HepG2 (cell line): ENCODE results near the gene TBCD.

Source experiments
- CREB1 ChIP-seq, 2 experiments: fragments of 450-650 bp in 1 of 2; IDR thresholded peaks; 2 replicates each; pipeline ENCODE4 v1.6.1; 2016 to 2017; ENCODE audit warnings: control low read depth in 1 of 2, mild to moderate bottlenecking in 1 of 2, missing compliant biosample characterization in 1 of 2, missing genetic modification characterization in 1 of 2
- CTCF ChIP-seq: sonication (generic); formaldehyde crosslinking; IDR thresholded peaks from 2 replicates; pipeline ENCODE4 v1.5.0; 2020; ENCODE audit warnings: mild to moderate bottlenecking, missing genetic modification reagents, moderate library complexity
- FOXP1 ChIP-seq, 2 experiments: fragments of 450-650 bp in 1 of 2; IDR thresholded peaks; 2 replicates each; pipeline ENCODE4 v1.6.1; 2017 to 2018; ENCODE audit warnings: antibody characterized with exemption in 1 of 2
- HOXA3 ChIP-seq: sonication (generic); formaldehyde crosslinking; IDR thresholded peaks from 2 replicates; pipeline ENCODE4 v1.5.0; 2020; ENCODE audit warnings: missing genetic modification reagents
- JUND ChIP-seq: sonication (generic); formaldehyde crosslinking; IDR thresholded peaks from 2 replicates; pipeline ENCODE4 v1.8.0; 2022; ENCODE audit warnings: mild to moderate bottlenecking, missing genetic modification reagents
- NR3C1 ChIP-seq: sonication (generic); formaldehyde crosslinking; IDR thresholded peaks from 2 replicates; pipeline ENCODE4 v1.4.0; 2020; ENCODE audit warnings: missing genetic modification reagents
- RBAK ChIP-seq: sonication (generic); formaldehyde crosslinking; IDR thresholded peaks from 2 replicates; pipeline ENCODE4 v1.5.1; 2020; ENCODE audit warnings: mild to moderate bottlenecking, missing genetic modification reagents
- RXRA ChIP-seq: sonication (generic); formaldehyde crosslinking; IDR thresholded peaks from 2 replicates; pipeline ENCODE4 v1.5.1; 2020; ENCODE audit warnings: missing genetic modification reagents
- SMC3 ChIP-seq: IDR thresholded peaks from 2 replicates; pipeline ENCODE4 v1.6.1; 2011; ENCODE audit warnings: low read length, improper control_type of control experiment
- TAF1 ChIP-seq: sonication (generic); formaldehyde crosslinking; IDR thresholded peaks from 2 replicates; pipeline ENCODE4 v1.4.0; 2020; ENCODE audit warnings: missing genetic modification reagents
- ZBTB7A ChIP-seq: sonication (generic); formaldehyde crosslinking; IDR thresholded peaks from 2 replicates; pipeline ENCODE4 v1.8.0; 2022; ENCODE audit warnings: mild to moderate bottlenecking, missing genetic modification reagents
- ZFP36 ChIP-seq: fragments of 150-350 bp; IDR thresholded peaks from 2 replicates; pipeline ENCODE4 v1.6.1; 2018; ENCODE audit warnings: borderline replicate concordance, low read length, low read depth; ENCODE audit not compliant: partially characterized antibody
- ZFP37 ChIP-seq: sonication (generic); formaldehyde crosslinking; IDR thresholded peaks from 2 replicates; pipeline ENCODE4 v1.4.0; 2020; ENCODE audit warnings: missing genetic modification reagents, borderline replicate concordance
- TF ChIP-seq, protein P1 (sequence below): IDR thresholded peaks from 2 replicates; pipeline ENCODE4 v1.6.1; 2012; ENCODE audit warnings: low read length, improper control_type of control experiment

- no peak for TF ChIP-seq TAF1
- no peak for TF ChIP-seq SMC3
- no peak for TF ChIP-seq RBAK (CRISPR knock-in tag)
- TF ChIP-seq NR3C1 (CRISPR knock-in tag), result no peak
- TF ChIP-seq ZFP37 (CRISPR knock-in tag), result no peak
- no peak for TF ChIP-seq ZBTB7A (CRISPR knock-in tag)
- TF ChIP-seq, protein P1, sequence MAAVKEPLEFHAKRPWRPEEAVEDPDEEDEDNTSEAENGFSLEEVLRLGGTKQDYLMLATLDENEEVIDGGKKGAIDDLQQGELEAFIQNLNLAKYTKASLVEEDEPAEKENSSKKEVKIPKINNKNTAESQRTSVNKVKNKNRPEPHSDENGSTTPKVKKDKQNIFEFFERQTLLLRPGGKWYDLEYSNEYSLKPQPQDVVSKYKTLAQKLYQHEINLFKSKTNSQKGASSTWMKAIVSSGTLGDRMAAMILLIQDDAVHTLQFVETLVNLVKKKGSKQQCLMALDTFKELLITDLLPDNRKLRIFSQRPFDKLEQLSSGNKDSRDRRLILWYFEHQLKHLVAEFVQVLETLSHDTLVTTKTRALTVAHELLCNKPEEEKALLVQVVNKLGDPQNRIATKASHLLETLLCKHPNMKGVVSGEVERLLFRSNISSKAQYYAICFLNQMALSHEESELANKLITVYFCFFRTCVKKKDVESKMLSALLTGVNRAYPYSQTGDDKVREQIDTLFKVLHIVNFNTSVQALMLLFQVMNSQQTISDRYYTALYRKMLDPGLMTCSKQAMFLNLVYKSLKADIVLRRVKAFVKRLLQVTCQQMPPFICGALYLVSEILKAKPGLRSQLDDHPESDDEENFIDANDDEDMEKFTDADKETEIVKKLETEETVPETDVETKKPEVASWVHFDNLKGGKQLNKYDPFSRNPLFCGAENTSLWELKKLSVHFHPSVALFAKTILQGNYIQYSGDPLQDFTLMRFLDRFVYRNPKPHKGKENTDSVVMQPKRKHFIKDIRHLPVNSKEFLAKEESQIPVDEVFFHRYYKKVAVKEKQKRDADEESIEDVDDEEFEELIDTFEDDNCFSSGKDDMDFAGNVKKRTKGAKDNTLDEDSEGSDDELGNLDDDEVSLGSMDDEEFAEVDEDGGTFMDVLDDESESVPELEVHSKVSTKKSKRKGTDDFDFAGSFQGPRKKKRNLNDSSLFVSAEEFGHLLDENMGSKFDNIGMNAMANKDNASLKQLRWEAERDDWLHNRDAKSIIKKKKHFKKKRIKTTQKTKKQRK, result no peak
- TF ChIP-seq FOXP1 (IDR thresholded peaks at IDR 0.05), result no peak
- no peak for TF ChIP-seq FOXP1 (CRISPR knock-in tag; IDR thresholded peaks at IDR 0.05)
- TF ChIP-seq CTCF (CRISPR knock-in tag), result no peak
- no peak for TF ChIP-seq RXRA (CRISPR knock-in tag)
- no peak for TF ChIP-seq HOXA3 (CRISPR knock-in tag)
- no peak for TF ChIP-seq JUND (CRISPR knock-in tag)
- no peak for TF ChIP-seq ZFP36
- no peak for TF ChIP-seq CREB1 (IDR thresholded peaks at IDR 0.05)
- no peak for TF ChIP-seq CREB1 (CRISPR knock-in tag; IDR thresholded peaks at IDR 0.05)
These were observed 186.6 kb downstream of the TBCD start for GRCh38 chr17:82938486-82938872.
